HG03066 (cell line): ENCODE results near the gene MGAT5B.

Source experiments
- ATAC-seq: cut with Tn5 transposase; IDR thresholded peaks from one replicate; pipeline ENCODE4 v1.9.1; 2021; ENCODE audit warnings: low read depth; ENCODE audit not compliant: unreplicated experiment

The MGAT5B gene

DNA sequence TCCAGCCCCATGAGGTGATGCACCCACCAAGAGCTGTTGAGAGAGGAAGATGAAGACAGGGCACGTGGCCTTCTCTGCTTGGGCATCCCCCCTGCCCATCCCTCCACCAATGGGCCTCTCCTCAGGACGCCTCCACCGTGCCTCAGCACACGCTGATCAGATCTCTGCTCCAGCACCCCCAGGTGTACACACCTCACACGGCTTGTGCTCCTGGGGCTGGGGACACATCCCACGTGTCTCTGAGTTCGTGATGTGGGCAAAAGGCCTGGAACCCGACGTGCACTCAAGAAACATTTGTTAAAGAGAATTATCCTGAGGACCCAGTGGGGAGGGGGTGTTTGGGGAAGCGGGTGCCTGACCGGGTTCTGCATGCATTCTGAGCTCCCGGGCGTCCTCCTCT is 55.3 kb downstream of the MGAT5B start:
- ATAC-seq: no peak

DNA sequence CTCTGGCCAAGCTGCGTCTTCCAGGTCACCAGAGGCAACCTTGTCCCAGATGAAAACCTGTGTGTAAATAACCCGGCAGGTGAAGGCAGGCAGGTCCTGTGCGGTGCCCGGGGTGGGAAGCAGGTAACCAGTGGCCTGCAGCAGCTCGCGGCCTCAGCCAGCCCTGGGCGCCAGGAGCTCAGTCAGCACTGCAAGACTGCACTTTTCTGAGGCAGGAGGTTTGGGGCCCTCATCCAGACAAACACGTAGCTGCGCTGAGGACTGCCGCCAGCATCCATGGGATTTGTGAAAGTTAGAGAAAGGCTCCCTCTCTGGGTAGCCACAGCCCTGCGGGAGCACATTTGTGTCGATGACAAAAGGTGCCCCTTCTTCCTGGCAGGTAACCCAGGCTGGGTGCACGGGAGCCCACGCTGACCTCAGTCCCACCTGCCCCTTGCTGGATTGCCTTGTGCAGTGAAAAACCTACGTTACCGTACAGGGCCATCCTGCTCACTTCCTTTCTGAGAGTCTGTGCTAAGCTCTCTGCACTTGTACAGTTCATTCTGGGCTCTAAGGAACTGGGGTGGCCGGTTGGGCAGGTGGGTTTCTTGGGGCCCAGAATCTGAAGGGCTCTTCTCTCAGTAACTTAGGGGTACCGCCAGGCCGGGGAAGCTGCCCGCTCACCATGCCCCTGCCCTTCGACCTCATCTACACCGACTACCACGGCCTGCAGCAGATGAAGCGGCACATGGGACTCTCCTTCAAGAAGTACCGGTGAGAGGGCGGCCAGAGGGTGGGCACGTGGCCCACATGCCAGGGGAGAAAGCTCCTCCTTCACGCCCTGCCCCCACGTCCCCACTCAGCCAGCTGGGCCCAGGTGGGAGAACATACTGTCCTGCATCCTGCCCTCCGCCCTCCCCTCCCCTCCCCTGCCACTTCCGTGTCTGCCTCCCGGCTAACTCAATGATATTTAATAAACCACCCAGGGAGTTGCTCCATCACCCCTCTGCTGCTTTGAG is 56.4 kb downstream of the MGAT5B start:
- no peak for ATAC-seq

DNA sequence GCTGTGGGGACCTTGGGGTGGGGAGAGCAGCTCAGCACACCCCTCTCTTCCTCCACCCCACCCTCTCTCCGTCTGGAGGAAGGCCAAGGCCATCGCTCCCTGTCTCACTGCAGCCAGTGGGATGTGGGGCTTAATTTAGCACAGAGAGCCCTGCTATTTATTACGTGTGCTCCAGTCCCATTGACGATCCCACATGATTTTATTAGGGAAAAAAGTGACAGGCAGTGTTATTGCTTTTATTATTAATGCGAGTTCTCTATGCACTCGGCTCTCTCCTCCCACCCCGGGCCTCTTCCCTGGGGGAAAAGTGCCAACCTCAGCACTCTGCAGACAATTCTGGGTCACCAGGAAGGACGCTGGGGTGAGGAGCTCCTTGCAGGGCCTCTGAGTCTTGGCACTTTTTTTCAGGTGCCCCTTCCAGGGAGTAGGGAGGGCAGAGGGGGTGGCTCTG is 57.3 kb downstream of the MGAT5B start:
- no peak for ATAC-seq

DNA sequence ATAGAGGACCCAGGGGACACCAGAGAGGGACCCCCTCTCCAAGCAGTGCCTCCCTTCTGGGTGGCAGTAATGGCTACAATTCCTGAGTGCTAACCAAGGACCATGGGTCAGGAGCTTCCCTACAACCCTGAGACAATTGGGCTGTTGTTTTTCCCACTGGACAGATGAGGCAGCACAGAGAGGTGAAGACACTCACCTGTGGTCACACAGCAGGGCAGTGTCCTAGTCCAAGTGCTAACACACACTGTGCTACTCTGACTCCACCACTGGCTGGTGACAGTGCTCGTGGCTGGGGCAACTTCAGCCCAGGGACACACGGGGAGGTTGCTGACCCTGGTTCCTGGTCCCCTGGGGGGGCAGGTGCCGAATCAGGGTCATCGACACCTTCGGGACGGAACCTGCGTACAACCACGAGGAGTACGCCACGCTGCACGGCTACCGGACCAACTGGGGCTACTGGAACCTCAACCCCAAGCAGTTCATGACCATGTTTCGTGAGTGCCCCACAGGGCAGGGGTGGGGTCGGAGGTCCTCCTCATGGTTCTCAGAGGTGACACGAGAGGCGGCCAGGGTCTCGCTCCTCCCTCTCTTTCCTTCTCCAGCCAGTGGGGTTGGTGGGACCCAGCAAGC is 58.1 kb downstream of the MGAT5B start:
- no peak for ATAC-seq

DNA sequence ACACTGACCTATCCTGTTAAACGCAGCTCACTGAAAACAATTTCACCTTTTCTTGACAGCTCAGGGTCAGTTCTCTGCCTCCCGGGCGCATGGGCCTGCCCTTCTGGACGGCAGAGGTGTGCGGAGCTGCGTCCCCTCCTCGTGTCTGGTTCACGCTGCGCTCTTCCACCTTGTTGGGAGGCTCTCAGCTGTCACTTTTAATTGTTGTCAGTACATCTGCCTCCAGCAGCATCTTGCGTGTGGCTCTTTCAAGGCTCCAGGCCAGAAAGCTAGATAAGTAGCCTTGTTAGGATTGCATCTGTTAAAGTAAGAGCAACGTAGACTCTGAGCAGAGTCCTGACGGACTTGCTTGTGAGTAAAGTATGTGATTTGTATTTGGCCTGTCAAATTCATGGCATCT is 59.4 kb downstream of the MGAT5B start:
- ATAC-seq: no peak

DNA sequence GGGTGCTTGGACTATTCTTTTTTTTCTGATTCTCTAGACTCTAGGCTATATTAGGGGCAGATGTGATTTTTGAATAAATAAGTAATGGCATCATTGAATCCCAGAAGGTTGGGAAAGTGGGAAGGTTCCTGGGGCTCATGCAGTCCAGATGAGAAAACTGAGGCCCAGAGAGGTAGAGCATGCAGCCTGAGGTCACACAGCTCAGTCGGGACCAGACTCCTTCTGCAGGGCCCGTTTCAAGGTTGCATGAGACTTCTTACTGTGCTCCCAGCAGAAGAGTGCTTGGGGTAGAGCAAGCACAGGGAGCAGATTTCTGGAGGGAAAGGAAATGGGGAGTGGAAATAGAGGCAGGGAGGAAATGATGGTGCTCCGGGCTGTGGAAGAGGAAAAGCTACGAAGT is 59.8 kb downstream of the MGAT5B start:
- no peak for ATAC-seq

DNA sequence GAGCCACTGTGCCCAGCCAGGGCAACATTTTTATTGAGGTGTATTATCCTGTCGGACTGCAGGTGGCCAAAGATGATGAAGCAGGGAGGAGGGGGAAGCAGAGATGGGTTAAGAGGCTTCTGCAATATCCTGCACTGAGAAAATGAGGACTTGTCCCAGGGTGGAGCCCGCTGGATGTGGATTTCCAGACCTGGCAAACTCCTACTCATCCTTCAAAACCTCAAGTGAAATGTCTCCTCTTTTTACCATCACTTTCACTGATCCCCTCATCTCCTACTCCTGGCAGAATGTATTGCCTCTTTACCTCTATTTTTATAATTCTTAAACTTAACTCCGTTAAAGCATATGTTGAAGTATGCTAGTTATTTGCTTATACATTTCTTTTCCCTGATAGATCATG is 60.9 kb downstream of the MGAT5B start:
- no peak for ATAC-seq

DNA sequence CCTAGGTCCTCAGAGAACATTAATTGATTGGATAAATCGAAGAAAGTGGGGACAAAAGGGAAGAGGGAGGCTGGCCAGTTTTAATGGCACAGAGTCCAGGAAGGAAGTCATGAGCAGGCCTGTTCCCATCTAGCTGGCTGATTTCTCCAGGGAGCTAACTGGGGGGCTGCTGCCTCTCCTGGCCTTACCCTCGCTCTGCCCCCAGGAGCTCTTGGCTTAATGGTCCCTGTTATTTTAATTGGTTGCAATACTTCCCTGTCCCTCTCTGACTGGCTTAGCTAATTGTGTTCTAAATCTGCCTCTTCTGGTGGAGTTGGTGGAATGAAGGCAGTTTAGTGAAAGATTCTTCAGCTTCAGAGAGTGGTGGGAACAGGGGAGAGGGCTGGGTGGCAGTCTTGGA is 61.4 kb downstream of the MGAT5B start:
- no peak for ATAC-seq

DNA sequence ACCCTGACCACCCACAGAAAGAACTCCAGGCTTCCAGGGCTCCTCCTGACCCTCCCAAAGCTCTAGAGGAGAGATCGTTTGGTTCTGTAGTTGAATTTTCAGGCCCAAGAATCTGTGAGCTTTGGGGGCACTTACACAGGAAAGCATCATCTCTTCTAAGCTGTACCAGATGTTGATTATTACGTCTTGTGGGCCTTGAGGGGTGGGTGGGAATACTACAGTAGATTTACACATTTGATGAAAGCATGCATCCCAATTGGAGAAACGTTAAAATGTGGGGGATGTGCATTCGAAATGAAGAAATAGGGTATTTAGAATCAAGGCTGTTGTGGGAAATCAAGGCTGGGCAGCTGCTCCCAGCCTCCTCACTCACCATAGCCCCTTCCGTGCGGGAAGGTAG is 61.9 kb downstream of the MGAT5B start:
- no peak for ATAC-seq

DNA sequence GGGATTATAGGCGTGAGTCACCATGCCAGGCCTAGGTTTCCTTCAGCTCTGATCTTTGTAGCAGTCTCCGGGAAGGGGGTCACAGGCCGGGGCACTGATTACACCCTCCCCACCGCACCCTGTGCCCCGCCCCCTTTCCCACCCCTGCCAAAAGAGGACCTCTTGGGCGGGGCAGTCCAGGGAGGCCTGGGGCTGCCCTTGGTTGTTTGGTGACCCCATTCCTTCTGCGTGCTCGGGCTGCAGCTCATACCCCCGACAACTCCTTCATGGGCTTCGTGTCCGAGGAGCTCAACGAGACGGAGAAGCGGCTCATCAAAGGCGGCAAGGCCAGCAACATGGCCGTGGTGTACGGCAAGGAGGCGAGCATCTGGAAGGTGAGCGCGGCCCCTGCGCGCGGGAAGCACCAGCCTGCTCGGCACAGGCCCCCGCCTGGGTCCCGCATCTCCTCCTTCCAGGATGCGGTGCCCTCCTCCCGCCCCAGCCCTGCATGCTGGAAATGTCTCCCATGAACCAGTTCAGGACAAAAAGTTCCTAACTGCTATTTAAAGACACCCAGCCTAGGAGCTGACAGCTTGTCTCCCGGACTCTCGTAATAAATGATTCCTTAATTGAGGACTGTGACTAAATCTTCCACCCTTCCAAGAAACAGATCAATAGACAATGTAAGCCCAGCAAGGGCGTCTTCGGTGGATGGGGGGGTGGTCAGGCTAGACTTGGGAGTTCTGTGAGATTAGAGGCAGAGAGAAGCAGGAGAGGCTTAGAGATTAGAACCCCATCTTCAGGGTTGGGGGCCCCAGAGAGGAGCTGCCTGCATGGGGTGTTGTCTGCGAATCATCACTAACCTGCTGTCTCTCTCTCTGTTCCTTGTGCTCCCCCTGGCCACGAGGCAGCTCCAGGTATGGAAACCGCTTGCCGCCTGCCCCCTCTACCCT is 64.5 kb downstream of the MGAT5B start:
- ATAC-seq: no peak

DNA sequence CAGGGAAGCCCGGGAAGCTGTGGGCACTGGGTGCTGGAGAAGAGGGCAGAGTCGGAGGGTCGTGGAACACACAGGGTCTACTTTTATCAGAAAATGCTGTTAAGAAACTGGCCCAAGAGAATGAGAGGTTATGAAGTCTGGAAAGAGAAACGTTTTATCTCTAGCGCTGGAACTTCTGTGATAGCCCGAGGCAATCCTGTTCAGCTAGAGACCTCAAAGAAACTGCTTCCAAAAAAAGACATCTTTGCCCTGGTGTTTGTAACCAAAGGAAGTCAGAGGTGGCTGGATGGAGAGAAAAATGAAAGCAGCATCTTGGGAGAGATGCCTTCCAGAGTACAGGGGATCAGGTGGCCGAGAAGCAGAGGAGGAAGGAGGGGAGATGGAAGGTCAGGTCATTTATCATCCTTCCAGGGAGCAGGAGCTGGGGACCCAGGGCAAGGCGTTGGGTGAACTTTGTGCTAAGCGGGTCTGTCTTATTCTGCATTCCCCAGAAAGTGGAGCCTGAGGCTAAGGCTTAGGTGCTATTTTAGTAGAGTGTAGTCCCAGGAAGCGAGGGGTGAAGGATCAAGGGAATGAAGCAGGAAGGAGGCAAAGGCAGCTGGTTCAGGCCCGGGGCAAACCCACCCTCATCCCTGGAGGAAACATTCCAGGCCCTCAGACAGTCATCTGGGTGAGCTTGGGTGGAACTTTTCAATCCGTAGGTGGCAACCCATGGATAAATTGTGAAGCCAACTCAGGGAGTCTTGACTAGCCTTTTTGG is 66.5 kb downstream of the MGAT5B start:
- no peak for ATAC-seq

DNA sequence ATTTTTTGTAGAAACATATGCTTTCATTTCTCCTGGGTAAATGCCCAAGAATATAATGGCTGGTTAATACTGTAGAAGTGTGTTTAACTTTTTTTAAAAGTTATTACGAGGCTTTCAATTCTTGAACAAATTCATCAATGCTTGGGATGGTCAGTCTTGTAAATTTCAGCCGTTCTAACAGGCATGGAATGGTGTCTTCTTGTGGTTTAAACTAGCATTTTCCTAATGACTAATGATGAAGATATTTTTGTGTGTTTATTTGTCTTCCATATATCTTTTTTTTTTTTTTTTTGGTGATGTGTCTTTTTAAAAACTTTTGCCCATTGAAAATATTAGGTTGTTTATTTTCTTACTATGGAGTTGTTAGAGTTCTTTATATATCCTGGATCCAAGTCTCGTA is 67.1 kb downstream of the MGAT5B start:
- ATAC-seq: no peak

DNA sequence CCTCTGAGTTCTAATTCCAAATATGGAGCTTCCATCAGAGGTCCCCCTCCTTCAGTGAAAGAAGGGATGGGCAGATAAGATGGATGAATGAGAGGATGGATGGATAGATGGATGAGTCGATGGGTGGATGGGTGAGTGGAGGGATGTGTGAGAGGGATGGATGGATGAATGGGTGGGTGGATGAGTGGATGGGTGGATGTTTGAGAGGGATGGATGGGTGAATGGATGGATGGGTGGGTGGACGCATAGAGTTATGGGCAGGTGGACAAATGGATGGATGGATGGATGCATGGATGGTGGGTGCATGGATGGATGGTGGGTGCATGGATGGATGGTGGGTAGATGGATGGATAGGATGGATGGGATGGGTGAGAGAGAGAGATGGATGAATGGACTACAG is 69.0 kb downstream of the MGAT5B start:
- ATAC-seq: no peak

DNA sequence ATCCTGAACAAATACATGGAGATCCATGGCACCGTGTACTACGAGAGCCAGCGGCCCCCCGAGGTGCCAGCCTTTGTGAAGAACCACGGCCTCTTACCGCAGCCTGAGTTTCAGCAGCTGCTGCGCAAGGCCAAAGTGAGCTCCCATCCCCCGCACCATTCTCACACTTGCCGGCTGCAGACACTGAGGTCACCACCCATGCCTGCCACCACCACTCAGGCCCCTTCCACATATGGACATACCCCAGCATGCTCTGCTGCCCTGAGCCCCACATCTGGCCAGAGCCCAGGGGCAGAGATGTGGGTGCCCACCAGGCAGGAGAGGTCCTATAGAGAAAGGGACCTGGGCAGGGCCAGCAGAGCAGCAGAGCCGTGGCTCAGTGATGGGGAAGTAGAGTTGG is 69.8 kb downstream of the MGAT5B start:
- no peak for ATAC-seq

DNA sequence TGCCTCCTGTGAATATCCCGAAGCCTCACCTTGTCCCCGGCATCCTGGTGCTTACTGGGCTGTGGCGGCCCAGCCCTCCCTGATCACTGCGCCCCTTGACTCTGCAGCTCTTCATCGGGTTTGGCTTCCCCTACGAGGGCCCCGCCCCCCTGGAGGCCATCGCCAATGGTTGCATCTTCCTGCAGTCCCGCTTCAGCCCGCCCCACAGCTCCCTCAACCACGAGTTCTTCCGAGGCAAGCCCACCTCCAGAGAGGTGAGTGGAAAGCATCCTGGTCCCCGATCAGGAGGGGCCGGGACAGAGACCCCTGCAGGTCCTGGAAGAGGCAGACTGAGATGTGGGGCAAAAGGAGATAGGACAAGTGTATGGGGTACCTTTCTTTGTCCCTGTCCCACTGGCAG is 72.1 kb downstream of the MGAT5B start:
- ATAC-seq: no peak

DNA sequence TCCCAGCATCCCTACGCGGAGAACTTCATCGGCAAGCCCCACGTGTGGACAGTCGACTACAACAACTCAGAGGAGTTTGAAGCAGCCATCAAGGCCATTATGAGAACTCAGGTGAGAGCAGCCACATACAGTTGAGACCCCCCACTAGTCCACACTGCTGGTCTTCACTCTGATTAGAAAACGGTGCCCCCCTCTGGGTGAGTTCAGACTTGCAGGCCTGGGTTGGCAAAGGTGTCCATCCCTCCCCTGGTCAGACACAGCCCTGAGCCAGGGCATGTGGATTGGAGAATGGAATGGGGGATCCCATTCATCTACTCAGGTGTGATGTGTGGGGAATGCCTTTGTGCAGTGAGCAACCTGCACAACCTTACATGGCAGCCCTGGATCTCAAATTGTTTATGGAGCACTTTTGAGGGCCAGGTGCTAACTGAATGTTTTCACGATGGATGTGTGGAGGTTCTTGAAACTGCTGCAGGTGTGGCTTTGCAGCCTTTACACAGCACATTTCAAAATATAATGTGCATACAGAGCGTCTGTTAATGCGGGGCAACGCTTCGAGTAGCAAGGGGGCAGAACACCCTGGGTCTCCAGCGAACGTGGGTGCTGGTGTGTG is 72.6 kb downstream of the MGAT5B start:
- ATAC-seq: no peak

DNA sequence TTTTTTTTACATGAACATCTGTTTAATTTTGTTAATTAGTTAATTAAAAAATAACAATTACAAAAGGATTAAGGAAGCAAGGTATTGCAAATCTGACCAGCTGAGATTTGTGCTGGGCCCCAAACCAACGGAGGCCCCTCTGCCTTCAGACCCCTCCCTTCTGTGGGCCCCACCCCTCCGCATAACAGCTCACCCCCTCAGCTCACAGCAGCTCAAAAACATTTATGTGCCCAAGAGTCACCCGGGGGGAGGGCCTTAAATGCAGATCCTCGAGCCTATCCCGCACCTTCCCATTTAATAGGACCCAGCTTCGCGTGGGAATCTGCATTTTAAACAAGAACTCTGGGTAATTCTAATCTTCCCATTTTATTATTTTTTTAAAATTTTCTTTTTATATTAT is 75.0 kb downstream of the MGAT5B start:
- no peak for ATAC-seq

DNA sequence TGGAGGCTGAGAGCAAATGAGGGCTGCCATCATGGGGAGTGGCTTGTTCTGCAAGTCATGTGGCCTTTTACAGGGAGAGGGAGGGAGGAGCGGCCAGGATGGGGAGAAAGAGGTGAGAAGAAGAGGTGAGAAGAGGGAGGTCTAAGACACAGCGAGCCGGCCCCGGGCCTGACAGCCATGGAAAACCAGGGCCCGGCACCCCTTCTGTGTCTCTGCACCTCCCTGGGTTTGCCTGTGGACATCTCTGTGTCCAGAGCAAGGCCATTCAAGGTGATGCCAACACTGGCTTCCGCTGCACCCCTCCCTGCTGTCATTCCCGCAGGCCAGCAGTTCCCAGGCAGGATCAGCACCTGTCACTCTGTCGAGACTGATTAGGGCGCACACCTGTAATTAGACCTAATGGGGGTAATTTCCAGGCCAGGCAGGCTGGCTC is 75.6 kb downstream of the MGAT5B start:
- no peak for ATAC-seq

DNA sequence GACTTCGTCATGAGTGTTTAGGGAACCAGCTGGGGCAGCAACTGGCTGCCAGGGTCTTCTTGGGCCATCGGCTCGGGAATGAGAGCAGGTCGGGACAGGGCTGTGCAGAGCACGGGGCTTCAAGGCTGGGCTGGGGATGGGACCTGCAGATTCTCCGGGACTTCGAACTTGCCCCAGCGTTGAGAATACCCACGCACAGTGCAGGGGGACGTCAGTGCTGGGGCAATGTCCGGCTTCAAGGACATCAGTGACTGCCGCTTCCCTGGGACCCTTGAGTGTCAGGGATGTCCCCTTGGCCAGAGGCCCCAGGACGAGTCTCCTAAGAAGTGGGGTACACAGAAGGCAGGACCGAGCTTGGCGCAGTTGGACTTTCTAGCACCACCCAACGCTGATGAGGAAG is 76.3 kb downstream of the MGAT5B start:
- ATAC-seq: no peak
